K562 (cell line): ENCODE measurements around the gene LRIT3. TPM values are rescaled to one million over a fixed set of nuclear protein-coding genes. Genes with fewer than 3 reads are reported as not detected.

Experiments
- ATAC-seq: fragments of 200-7000 bp; cut with Tn5 transposase; 3 replicates; pipeline ENCODE4 v1.9.1; 2020; ENCODE audit warnings: moderate library complexity
- BruUV-seq: library from RNA; stranded (reverse); fragments of 400-500 nt; replicated peaks from 2 replicates; lab custom pipeline; 2021; lab: Mats Ljungman, UMichigan
- CTCF ChIA-PET: fragments of 300-600 bp; formaldehyde crosslinking; extraction: SDS; loops from one replicate; lab custom pipeline; 2021; ENCODE audit warnings: low intra/inter-chr PET ratio; lab: Yijun Ruan, JAX
- POLR2A ChIA-PET: fragments of 300-600, 350-650 bp; sonication (Branson Sonifier 250); formaldehyde crosslinking; extraction: SDS; loops from one replicate; lab custom pipeline; 2021; ENCODE audit warnings: antibody characterized with exemption, inconsistent platforms; lab: Yijun Ruan, JAX
- DNase-seq, 4 experiments: peaks; one replicate each; pipeline versions ENCODE4 v3.0.0 to v3.0.0-alpha.2; 2011 to 2018; ENCODE audit warnings: low spot score in 3 of 4, mixed read lengths in 3 of 4; ENCODE audit errors: extremely low read depth in 1 of 4
- FAIRE-seq: peaks from 2 replicates; lab custom pipeline; 2011; peaks lifted over from hg19 to GRCh38; lab: Jason Lieb, UNC
- H2AFZ ChIP-seq: 2 replicates; pipeline ENCODE4 v1.6.0; 2011; ENCODE audit warnings: low read depth, low read length, control low read depth, inconsistent platforms
- H3K27ac ChIP-seq: fragments of 200-600 bp; 3 replicates; pipeline ENCODE4 v1.8.0; 2011; ENCODE audit warnings: low read depth, mild to moderate bottlenecking, control low read depth, inconsistent platforms, low read length, moderate library complexity, mixed read lengths; ENCODE audit errors: extremely low read depth
- H3K27me3 ChIP-seq, 2 experiments: fragments of 300-600 bp in 1 of 2; 2 replicates in 1 of 2; 3 replicates in 1 of 2; pipeline versions ENCODE4 v1.6.0 to v1.8.0; 2011; ENCODE audit warnings: inconsistent platforms in 2 of 2, low read length in 2 of 2, mild to moderate bottlenecking in 1 of 2, mixed read lengths in 1 of 2, moderate library complexity in 1 of 2; ENCODE audit not compliant: control insufficient read depth in 2 of 2, insufficient read depth in 2 of 2
- H3K36me3 ChIP-seq: fragments of 300-600 bp; 3 replicates; pipeline ENCODE4 v1.8.0; 2011; ENCODE audit warnings: mild to moderate bottlenecking, low read length, inconsistent platforms; ENCODE audit not compliant: control insufficient read depth, insufficient read depth
- H3K4me1 ChIP-seq, 2 experiments: fragments of 200-600 bp in 1 of 2; replicated peaks in 1 of 2; 2 replicates in 1 of 2; 3 replicates in 1 of 2; pipeline versions ENCODE4 v1.5.1 to v1.8.0; 2011; ENCODE audit warnings: inconsistent platforms in 2 of 2, low read length in 2 of 2, mild to moderate bottlenecking in 1 of 2, mixed read lengths in 1 of 2, moderate library complexity in 1 of 2; ENCODE audit not compliant: control insufficient read depth in 2 of 2, insufficient read depth in 2 of 2
- H3K4me2 ChIP-seq: 2 replicates; pipeline ENCODE4 v1.6.1; 2011; ENCODE audit warnings: low read length, control low read depth, inconsistent platforms, mixed read lengths; ENCODE audit not compliant: insufficient read depth
- H3K4me3 ChIP-seq: fragments of 200-600 bp; sonication (generic), shearing (Covaris generic); 2 replicates; pipeline ENCODE4 v1.5.1; 2016; ENCODE audit warnings: control low read depth, inconsistent platforms
- H3K79me2 ChIP-seq: fragments of 200-600 bp; 3 replicates; pipeline ENCODE4 v1.8.0; 2011; ENCODE audit warnings: low read length, inconsistent platforms; ENCODE audit not compliant: control insufficient read depth, insufficient read depth
- H3K9ac ChIP-seq, 2 experiments: 2 replicates each; pipeline versions ENCODE4 v1.6.0 to v1.6.1; 2011; ENCODE audit warnings: low read depth in 2 of 2, low read length in 2 of 2, control low read depth in 1 of 2, inconsistent platforms in 1 of 2, mild to moderate bottlenecking in 1 of 2, mixed read lengths in 1 of 2; ENCODE audit not compliant: insufficient read depth in 1 of 2
- H3K9me1 ChIP-seq: one replicate; pipeline ENCODE4 v1.6.0; 2011; ENCODE audit warnings: inconsistent platforms, mild to moderate bottlenecking, low read length, moderate library complexity; ENCODE audit not compliant: control insufficient read depth, insufficient read depth
- H3K9me3 ChIP-seq: replicated peaks from 2 replicates; pipeline ENCODE4 v1.5.1; 2011; ENCODE audit warnings: low read depth, low read length, inconsistent platforms; ENCODE audit not compliant: control insufficient read depth, insufficient read depth
- H4K20me1 ChIP-seq: replicated peaks from 2 replicates; pipeline ENCODE4 v1.6.1; 2011; ENCODE audit warnings: low read length, inconsistent platforms, mixed read lengths; ENCODE audit not compliant: control insufficient read depth, insufficient read depth
- BRCA1 ChIP-seq, 2 experiments: fragments of 450-650 bp in 1 of 2; sonication (generic) in 1 of 2; formaldehyde crosslinking in 1 of 2; IDR thresholded peaks; 2 replicates each; pipeline versions ENCODE4 v1.5.0 to v1.6.1; 2017 to 2020; ENCODE audit warnings: mild to moderate bottlenecking in 1 of 2, missing genetic modification reagents in 1 of 2
- CTCFL ChIP-seq: IDR thresholded peaks from 2 replicates; pipeline ENCODE4 v1.6.1; 2011; ENCODE audit warnings: borderline replicate concordance, low read depth, mild to moderate bottlenecking, moderate library complexity, low read length; ENCODE audit not compliant: insufficient read depth, poor library complexity, severe bottlenecking
- CXXC5 ChIP-seq: fragments of 250-450 bp; sonication (Bioruptor Pico); IDR thresholded peaks from 2 replicates; pipeline ENCODE4 v1.8.0; 2022; ENCODE audit warnings: inconsistent platforms, mild to moderate bottlenecking, moderate library complexity
- HES1 ChIP-seq: fragments of 450-650 bp; IDR thresholded peaks from 2 replicates; pipeline ENCODE4 v1.6.1; 2016; ENCODE audit warnings: low read depth, mild to moderate bottlenecking, moderate library complexity
- HINFP ChIP-seq: fragments of 450-650 bp; conservative IDR thresholded peaks from 2 replicates; pipeline ENCODE4 v1.6.1; 2016; ENCODE audit warnings: missing genetic modification characterization, low read depth, mild to moderate bottlenecking, control low read depth, missing compliant biosample characterization
- RBM34 ChIP-seq: fragments of 200-400 bp; formaldehyde crosslinking; IDR thresholded peaks from 2 replicates; pipeline ENCODE4 v1.6.1; 2018; ENCODE audit warnings: low read length, borderline replicate concordance; ENCODE audit not compliant: insufficient read depth
- RHOXF2B ChIP-seq: fragments of 250-450 bp; sonication (Bioruptor Pico); conservative IDR thresholded peaks from 2 replicates; pipeline ENCODE4 v1.5.1; 2021
- SMAD1 ChIP-seq: fragments of 150-350 bp; IDR thresholded peaks from 2 replicates; pipeline ENCODE4 v1.6.1; 2014; ENCODE audit warnings: low read length, low read depth; ENCODE audit not compliant: partially characterized antibody
- TRIM24 ChIP-seq, 2 experiments: fragments of 450-650 bp; IDR thresholded peaks; 2 replicates each; pipeline ENCODE4 v1.6.1; 2016
- USF1 ChIP-seq: sonication (generic); formaldehyde crosslinking; IDR thresholded peaks from 2 replicates; pipeline ENCODE4 v1.9.0; 2022; ENCODE audit warnings: mild to moderate bottlenecking, missing genetic modification reagents
- ZKSCAN1 ChIP-seq: fragments of 150-350 bp; IDR thresholded peaks from 2 replicates; pipeline ENCODE4 v1.6.1; 2016; ENCODE audit warnings: low read depth, low read length
- ZNF165 ChIP-seq: fragments of 250-450 bp; sonication (Bioruptor Pico); IDR thresholded peaks from 2 replicates; pipeline ENCODE4 v1.4.0; 2020; ENCODE audit warnings: borderline replicate concordance
- ZNF277 ChIP-seq: fragments of 250-450 bp; sonication (Bioruptor Pico); IDR thresholded peaks from 2 replicates; pipeline ENCODE4 v1.8.0; 2022; ENCODE audit warnings: inconsistent platforms, mild to moderate bottlenecking, moderate library complexity, borderline replicate concordance
- ZNF717 ChIP-seq: fragments of 250-450 bp; sonication (Bioruptor Pico); IDR thresholded peaks from 2 replicates; pipeline ENCODE4 v1.5.0; 2021
- WGBS: fragments of 100-300 bp; shearing (Covaris generic); methylation state at CpG from one replicate; pipeline ENCODE4 v1.1.6; 2016; ENCODE audit warnings: low coverage, mixed read lengths; ENCODE audit not compliant: insufficient coverage; ENCODE audit errors: missing lambda C conversion rate; 5-methylcytosine and 5-hydroxymethylcytosine counted together
- in situ Hi-C: fragments of 300-500 bp; cut with MboI; formaldehyde crosslinking; loops from 4 replicates; pipeline ENCODE4 v1.15.0; 2018; ENCODE audit warnings: inconsistent platforms, mixed read lengths
- intact Hi-C: fragments of 100-400 bp; cut with micrococcal nuclease; formaldehyde crosslinking; loops from 2 replicates; pipeline ENCODE4 v1.14.2; 2022
- polyA plus RNA-seq, 8 experiments: library from polyadenylated mRNA; depleted of rRNA in 4 of 8; stranded (reverse) in 5 of 8; unstranded in 3 of 8; fragments of >200 nt; fragmentation: Nextera tagmentation in 2 of 8; fragmentation: Illumina TruSeq in 1 of 8; extraction: Ambion mirVana in 2 of 8; extraction: Trizol in 1 of 8; gene quantifications; 2 replicates each; pipeline versions ENCODE4 v1.2.1 to v1.2.3, GENCODE V29; 2011 to 2014; ENCODE audit warnings: inconsistent platforms in 1 of 8, missing spikeins in 1 of 8
- total RNA-seq, 7 experiments: library from RNA; depleted of rRNA in 6 of 7; stranded (reverse); fragments of >200 nt in 6 of 7; fragmentation: Illumina TruSeq in 2 of 7; extraction: Trizol in 2 of 7; gene quantifications; 2 replicates each; pipeline versions ENCODE4 v1.2.1 to v1.2.3, GENCODE V29; 2011 to 2021; ENCODE audit warnings: low replicate concordance in 1 of 7

The LRIT3 gene
- total and polyA plus RNA-seq, 9 of the 15 experiments (the other 6 are each of a cell fraction or from before 2014, with no cell fraction given): 0.04 to 0.10 (median 0.04) TPM; not detected in 4

GRCh38 chr4:109879636-109880314 lies 31.9 kb downstream of the LRIT3 start:
- Histone ChIP-seq H3K4me3 (no peak overlapping the region), H3K9me3 (no peaks in the 10 kb centered on the region), H3K79me2 (no peaks in the 10 kb centered on the region), H3K9me1 (peaks cover 3% of the 10 kb centered on the region), H3K36me3 (no peaks in the 10 kb centered on the region), H3K4me1 (no peaks in the 10 kb centered on the region), H3K27ac (no peak overlapping the region), H3K9ac (no peak overlapping the region), H3K27me3 (peaks cover 0 to 19% of the 10 kb centered on the region in 2 experiments; a peak in 2 of 5 replicates), H3K4me2 (no peak overlapping the region), H4K20me1 (no peaks in the 10 kb centered on the region), H2AFZ (no peak overlapping the region)
- BruUV-seq: no TSS peak
- ChIA-PET POLR2A (interaction anchor here (0.6 to 0.8 kb wide), 4 partner anchors 9 to 317 kb away, joined by 3 to 4 read pairs (median 3); no protein-coding TSS in a partner anchor), CTCF (no interaction called here)
- intact Hi-C loops: no loop called here
- WGBS: 7% methylated on average over 7 of the region's 7 CpGs
- in situ Hi-C loops: no loop called here
- no peak for TF ChIP-seq HINFP (tag)
- no peak for TF ChIP-seq ZNF165
- TF ChIP-seq SMAD1: no peak
- no peak for TF ChIP-seq USF1 (CRISPR knock-in tag)
- TF ChIP-seq RHOXF2B: no peak
- no peak for TF ChIP-seq ZNF277 (CRISPR knock-in tag)
- no peak for TF ChIP-seq CXXC5 (CRISPR knock-in tag)
- no peak for TF ChIP-seq TRIM24 (IDR thresholded peaks at IDR 0.05)
- TF ChIP-seq RBM34: no peak
- no peak for TF ChIP-seq HES1
- no peak for TF ChIP-seq ZKSCAN1
- TF ChIP-seq CTCFL: no peak
- no peak for TF ChIP-seq ZNF717 (CRISPR knock-in tag)
- TF ChIP-seq BRCA1 (IDR thresholded peaks at IDR 0.05): no peak
- TF ChIP-seq BRCA1 (CRISPR knock-in tag; IDR thresholded peaks at IDR 0.05): no peak
- ATAC-seq (peak; percentile 42; the same call in 1 of the 3 replicates), FAIRE-seq (no peak), DNase-seq (no peak)
